NCI-H1048 (cell line): ENCODE data around the gene TMEM186.
"Not testable (repeated sequence)": the region's sequence is repeated elsewhere in the genome, so short reads cannot be mapped to it uniquely, and the experiment has no call there.

Experiments used
- DNase-seq: peaks from one replicate; lab custom pipeline; 2025; lab: John Stamatoyannopoulos, UW

Gene TMEM186

GRCh38 chr16:8774208-8774607 is 23.2 kb downstream of the TMEM186 start:
- no peak for DNase-seq

GRCh38 chr16:8773537-8773936 is 23.9 kb downstream of the TMEM186 start:
- DNase-seq: no peak

- DNase-seq: no peak
These were observed 28.7 kb downstream of the TMEM186 start for GRCh38 chr16:8768692-8769091.

GRCh38 chr16:8768283-8768682 is 29.2 kb downstream of the TMEM186 start:
- DNase-seq: no peak

GRCh38 chr16:8767176-8767575 is 30.3 kb downstream of the TMEM186 start:
- DNase-seq: no peak

GRCh38 chr16:8764525-8765250 is 32.8 kb downstream of the TMEM186 start:
- DNase-seq: no peak

- DNase-seq: no peak
These were observed 33.5 kb downstream of the TMEM186 start for GRCh38 chr16:8763899-8764298.

- DNase-seq: no peak
These were observed 34.4 kb downstream of the TMEM186 start for GRCh38 chr16:8763083-8763482.

- DNase-seq: no peak
These were observed 35.2 kb downstream of the TMEM186 start for GRCh38 chr16:8762254-8762653.

- no peak for DNase-seq
These were observed 36.4 kb downstream of the TMEM186 start for GRCh38 chr16:8761078-8761477.

GRCh38 chr16:8760021-8760420 is 37.4 kb downstream of the TMEM186 start:
- no peak for DNase-seq

GRCh38 chr16:8758022-8758421 is 39.4 kb downstream of the TMEM186 start:
- DNase-seq: no peak

GRCh38 chr16:8756755-8757154 is 40.7 kb downstream of the TMEM186 start:
- DNase-seq: no peak

- no peak for DNase-seq
These were observed 43.9 kb downstream of the TMEM186 start for GRCh38 chr16:8753416-8754054.

- no peak for DNase-seq
These were observed 44.7 kb downstream of the TMEM186 start for GRCh38 chr16:8752706-8753105.

GRCh38 chr16:8751481-8752311 is 45.7 kb downstream of the TMEM186 start:
- no peak for DNase-seq

GRCh38 chr16:8748944-8749343 is 48.5 kb downstream of the TMEM186 start:
- not testable (repeated sequence) for DNase-seq
